ENCODE results near the gene CREG2.

CREG2 gene

GRCh38 chr2:101361522-101361921, 25.8 kb downstream of the CREG2 start:
- H3K4me3 ChIP-seq, result no peak overlapping the region
- intact Hi-C loops (cut with DNase I; ENCODE audit: low total_unique reads), result no loop called here
- no peak overlapping the region for H3K27ac ChIP-seq
- no peaks in the 10 kb centered on the region for H3K36me3 ChIP-seq
- H3K27me3 ChIP-seq, result no peaks in the 10 kb centered on the region
- H3K9me3 ChIP-seq, result no peaks in the 10 kb centered on the region
- TF ChIP-seq CTCF (IDR thresholded peaks at IDR 0.05), result no peak
- H3K4me1 ChIP-seq, result no peaks in the 10 kb centered on the region
- no peak for DNase-seq

GRCh38 chr2:101361121-101361520, 26.2 kb downstream of the CREG2 start:
- H3K27me3 ChIP-seq, result no peaks in the 10 kb centered on the region
- no peaks in the 10 kb centered on the region for H3K9me3 ChIP-seq
- intact Hi-C loops (cut with DNase I; ENCODE audit: low total_unique reads), result no loop called here
- no peak overlapping the region for H3K27ac ChIP-seq
- H3K4me1 ChIP-seq, result no peaks in the 10 kb centered on the region
- H3K36me3 ChIP-seq, result no peaks in the 10 kb centered on the region
- TF ChIP-seq CTCF (IDR thresholded peaks at IDR 0.05), result no peak
- no peak overlapping the region for H3K4me3 ChIP-seq
- no peak for DNase-seq

GRCh38 chr2:101360232-101360631, 27.1 kb downstream of the CREG2 start:
- Histone ChIP-seq H3K4me1 (no peaks in the 10 kb centered on the region), H3K9me3 (no peaks in the 10 kb centered on the region), H3K4me3 (no peak overlapping the region), H3K27me3 (no peaks in the 10 kb centered on the region), H3K36me3 (no peaks in the 10 kb centered on the region), H3K27ac (no peak overlapping the region)
- intact Hi-C loops (cut with DNase I; ENCODE audit: low total_unique reads), result no loop called here
- DNase-seq, result no peak
- TF ChIP-seq CTCF (IDR thresholded peaks at IDR 0.05), result no peak

- no peaks in the 10 kb centered on the region for H3K36me3 ChIP-seq
- H3K9me3 ChIP-seq, result no peaks in the 10 kb centered on the region
- no peaks in the 10 kb centered on the region for H3K27me3 ChIP-seq
- intact Hi-C loops (cut with DNase I; ENCODE audit: low total_unique reads), result no loop called here
- no peak overlapping the region for H3K27ac ChIP-seq
- no peak for DNase-seq
- no peak overlapping the region for H3K4me3 ChIP-seq
- no peak for TF ChIP-seq CTCF (IDR thresholded peaks at IDR 0.05)
- H3K4me1 ChIP-seq, result no peaks in the 10 kb centered on the region
These were observed 27.8 kb downstream of the CREG2 start for GRCh38 chr2:101359410-101359954.

- TF ChIP-seq CTCF (IDR thresholded peaks at IDR 0.05), result no peak
- Histone ChIP-seq H3K36me3 (no peaks in the 10 kb centered on the region), H3K4me3 (no peak overlapping the region), H3K27ac (no peak overlapping the region), H3K4me1 (no peaks in the 10 kb centered on the region), H3K9me3 (no peaks in the 10 kb centered on the region), H3K27me3 (no peaks in the 10 kb centered on the region)
- intact Hi-C loops (cut with DNase I; ENCODE audit: low total_unique reads), result no loop called here
- no peak for DNase-seq
These were observed 29.9 kb downstream of the CREG2 start for GRCh38 chr2:101357376-101357775.

GRCh38 chr2:101356521-101356920, 30.8 kb downstream of the CREG2 start:
- H3K4me3 ChIP-seq, result no peak overlapping the region
- H3K9me3 ChIP-seq, result no peaks in the 10 kb centered on the region
- no peaks in the 10 kb centered on the region for H3K27me3 ChIP-seq
- intact Hi-C loops (cut with DNase I; ENCODE audit: low total_unique reads), result no loop called here
- no peak overlapping the region for H3K27ac ChIP-seq
- no peaks in the 10 kb centered on the region for H3K4me1 ChIP-seq
- DNase-seq, result no peak
- H3K36me3 ChIP-seq, result no peaks in the 10 kb centered on the region
- no peak for TF ChIP-seq CTCF (IDR thresholded peaks at IDR 0.05)
